GM12878 (cell line): ENCODE measurements around the gene TDRD9. TPM values are rescaled to one million over a fixed set of nuclear protein-coding genes. Genes with fewer than 3 reads are reported as not detected.

ENCODE experiments used
- ATAC-seq: fragments of 200-7000 bp; cut with Tn5 transposase; 3 replicates; pipeline ENCODE4 v1.9.1; 2020; ENCODE audit warnings: mild to moderate bottlenecking, moderate library complexity
- BruUV-seq: library from RNA; stranded (reverse); fragments of 400-500 nt; replicated peaks from 2 replicates; lab custom pipeline; 2021; lab: Mats Ljungman, UMichigan
- CTCF ChIA-PET: fragments of 300-600 bp; sonication (Branson Sonifier 250); formaldehyde crosslinking; extraction: SDS; loops from one replicate; lab custom pipeline; 2021; ENCODE audit warnings: inconsistent platforms; lab: Yijun Ruan, JAX
- POLR2A ChIA-PET: fragments of 350-600 bp; formaldehyde crosslinking; extraction: SDS; loops from one replicate; lab custom pipeline; 2021; ENCODE audit warnings: inconsistent platforms; lab: Charles Lee
- RAD21 ChIA-PET: fragments of 300-600 bp; sonication (Branson Sonifier 250); formaldehyde crosslinking; loops from one replicate; lab custom pipeline; 2023; ENCODE audit warnings: antibody characterized with exemption; ENCODE audit not compliant: unreplicated experiment; lab: Charles Lee
- SMC1A ChIA-PET: fragments of 300-600 bp; sonication (Branson Sonifier 250); formaldehyde crosslinking; loops from one replicate; lab custom pipeline; 2023; ENCODE audit not compliant: unreplicated experiment, uncharacterized antibody; lab: Charles Lee
- DNase-seq: peaks from one replicate; pipeline ENCODE4 v3.0.0-alpha.2; 2011; ENCODE audit warnings: low read depth, low spot score
- FAIRE-seq: peaks from 3 replicates; lab custom pipeline; 2011; peaks lifted over from hg19 to GRCh38; lab: Jason Lieb, UNC
- H2AFZ ChIP-seq: 2 replicates; pipeline ENCODE4 v1.6.0; 2011; ENCODE audit warnings: low read depth, low read length, control low read depth; ENCODE audit not compliant: control insufficient read depth
- H3K27ac ChIP-seq: 2 replicates; pipeline ENCODE4 v1.5.1; 2011; ENCODE audit warnings: control low read depth; ENCODE audit not compliant: control insufficient read depth, insufficient read depth
- H3K27me3 ChIP-seq, 2 experiments: replicated peaks in 1 of 2; 2 replicates each; pipeline versions ENCODE4 v1.6.0 to v1.6.1; 2011; ENCODE audit warnings: low read length in 1 of 2; ENCODE audit not compliant: control insufficient read depth in 2 of 2, insufficient read depth in 2 of 2
- H3K36me3 ChIP-seq, 2 experiments: 2 replicates each; pipeline ENCODE4 v1.5.1; 2011; ENCODE audit warnings: low read length in 1 of 2; ENCODE audit not compliant: control insufficient read depth in 2 of 2, insufficient read depth in 2 of 2
- H3K4me1 ChIP-seq: 2 replicates; pipeline ENCODE4 v1.6.1; 2011; ENCODE audit warnings: mild to moderate bottlenecking, low read length, moderate library complexity, mixed read lengths; ENCODE audit not compliant: control insufficient read depth, insufficient read depth
- H3K4me2 ChIP-seq: 2 replicates; pipeline ENCODE4 v1.6.0; 2011; ENCODE audit warnings: control low read depth; ENCODE audit not compliant: control insufficient read depth, insufficient read depth
- H3K4me3 ChIP-seq: fragments of 200-600 bp; sonication (generic); 2 replicates; pipeline ENCODE4 v1.5.1; 2016
- H3K79me2 ChIP-seq: 2 replicates; pipeline ENCODE4 v1.6.0; 2011; ENCODE audit warnings: low read length; ENCODE audit not compliant: control insufficient read depth, insufficient read depth
- H3K9ac ChIP-seq: 2 replicates; pipeline ENCODE4 v1.8.0; 2011; ENCODE audit warnings: low read length, control low read depth, mixed read lengths; ENCODE audit not compliant: control insufficient read depth, insufficient read depth
- H3K9me3 ChIP-seq: replicated peaks from 3 replicates; pipeline ENCODE4 v1.5.1; 2011; ENCODE audit warnings: mild to moderate bottlenecking, low read length; ENCODE audit not compliant: control insufficient read depth, insufficient read depth
- H4K20me1 ChIP-seq: 2 replicates; pipeline ENCODE4 v1.6.0; 2011; ENCODE audit not compliant: control insufficient read depth, insufficient read depth
- BRCA1 ChIP-seq: IDR thresholded peaks from 2 replicates; pipeline ENCODE4 v1.6.1; 2011; ENCODE audit warnings: low read depth, low read length, improper control_type of control experiment
- CREM ChIP-seq: IDR thresholded peaks from 2 replicates; pipeline ENCODE4 v1.6.1; 2014; ENCODE audit warnings: antibody characterized with exemption, low read depth
- DPF2 ChIP-seq: fragments of 450-650 bp; IDR thresholded peaks from 2 replicates; pipeline ENCODE4 v1.6.1; 2017; ENCODE audit warnings: mild to moderate bottlenecking
- EGR1 ChIP-seq, 2 experiments: IDR thresholded peaks; 1 replicate in 1 of 2; 2 replicates in 1 of 2; pipeline ENCODE4 v1.6.1; 2011 to 2012; ENCODE audit warnings: low read depth in 2 of 2, low read length in 2 of 2, borderline replicate concordance in 1 of 2, mild to moderate bottlenecking in 1 of 2, moderate library complexity in 1 of 2
- HDGF ChIP-seq: fragments of 450-650 bp; IDR thresholded peaks from 2 replicates; pipeline ENCODE4 v1.6.1; 2016; ENCODE audit warnings: antibody characterized with exemption
- KDM1A ChIP-seq: fragments of 200-600 bp; sonication (generic); IDR thresholded peaks from 2 replicates; pipeline ENCODE4 v1.6.1; 2016; ENCODE audit warnings: borderline replicate concordance
- MTA2 ChIP-seq: fragments of 450-650 bp; IDR thresholded peaks from 2 replicates; pipeline ENCODE4 v1.6.1; 2016; ENCODE audit warnings: low read depth, mild to moderate bottlenecking, moderate library complexity
- MXI1 ChIP-seq: fragments of 150-350 bp; IDR thresholded peaks from 2 replicates; pipeline ENCODE4 v1.6.1; 2011; ENCODE audit warnings: low read depth, mild to moderate bottlenecking, inconsistent platforms, low read length, improper control_type of control experiment
- MYB ChIP-seq: fragments of 150-350 bp; IDR thresholded peaks from 2 replicates; pipeline ENCODE4 v1.6.1; 2014; ENCODE audit warnings: mild to moderate bottlenecking, low read depth, low read length, borderline replicate concordance
- NRF1 ChIP-seq: conservative IDR thresholded peaks from 2 replicates; pipeline ENCODE4 v1.6.1; 2011; ENCODE audit warnings: mild to moderate bottlenecking, low read depth, low read length, improper control_type of control experiment
- RAD51 ChIP-seq: fragments of 450-650 bp; IDR thresholded peaks from 2 replicates; pipeline ENCODE4 v1.6.1; 2016; ENCODE audit warnings: moderate library complexity, mild to moderate bottlenecking, inconsistent platforms
- RB1 ChIP-seq: fragments of 450-650 bp; formaldehyde crosslinking; IDR thresholded peaks from 2 replicates; pipeline ENCODE4 v1.6.1; 2017; ENCODE audit warnings: mild to moderate bottlenecking, borderline replicate concordance
- SRF ChIP-seq, 2 experiments: IDR thresholded peaks; 2 replicates each; pipeline ENCODE4 v1.6.1; 2011; ENCODE audit warnings: low read depth in 2 of 2, low read length in 2 of 2, mild to moderate bottlenecking in 1 of 2, moderate library complexity in 1 of 2
- TAF1 ChIP-seq: IDR thresholded peaks from 2 replicates; pipeline ENCODE4 v1.6.1; 2011; ENCODE audit warnings: mild to moderate bottlenecking, low read depth, low read length, borderline replicate concordance
- ZNF384 ChIP-seq: IDR thresholded peaks from 2 replicates; pipeline ENCODE4 v1.6.1; 2012; ENCODE audit warnings: low read depth, mild to moderate bottlenecking, low read length, improper control_type of control experiment, borderline replicate concordance
- WGBS: methylation state at CpG from one replicate; pipeline ENCODE4 v1.1.6; 2016; ENCODE audit warnings: low lambda C conversion rate; ENCODE audit not compliant: insufficient replicate concordance, insufficient coverage; ENCODE audit errors: missing lambda C conversion rate; 5-methylcytosine and 5-hydroxymethylcytosine counted together
- in situ Hi-C: fragments of 300-500 bp; cut with MboI; formaldehyde crosslinking; loops from 9 replicates; pipeline ENCODE4 v1.14.3; 2018; ENCODE audit warnings: mixed read lengths
- intact Hi-C: fragments of 100-400 bp; cut with micrococcal nuclease; formaldehyde crosslinking; loops from one replicate; pipeline ENCODE4 v1.14.2; 2022; ENCODE audit not compliant: unreplicated experiment
- polyA plus RNA-seq, 11 experiments: library from polyadenylated mRNA; depleted of rRNA in 4 of 11; unstranded in 6 of 11; stranded (reverse) in 5 of 11; fragments of >200 nt; fragmentation: Nextera tagmentation in 4 of 11; fragmentation: Illumina TruSeq in 1 of 11; extraction: Ambion mirVana in 4 of 11; extraction: Trizol in 1 of 11; gene quantifications; 1 replicate in 1 of 11; 2 replicates in 10 of 11; pipeline versions ENCODE4 v1.2.1 to v1.2.3, GENCODE V29; 2011 to 2016; ENCODE audit warnings: inconsistent platforms in 2 of 11, missing spikeins in 2 of 11, low read depth in 1 of 11
- total RNA-seq, 4 experiments: library from RNA; depleted of rRNA in 3 of 4; stranded (reverse); fragments of >200 nt in 3 of 4; fragmentation: Illumina TruSeq in 1 of 4; extraction: Trizol in 1 of 4; gene quantifications; 2 replicates each; pipeline versions ENCODE4 v1.2.1 to v1.2.3, GENCODE V29; 2013 to 2021
- TF ChIP-seq, protein P1 (sequence below): fragments of 450-650 bp; IDR thresholded peaks from 2 replicates; pipeline ENCODE4 v1.6.1; 2016; ENCODE audit warnings: mild to moderate bottlenecking
- TF ChIP-seq, protein P2 (sequence below): IDR thresholded peaks from 2 replicates; pipeline ENCODE4 v1.6.1; 2012; ENCODE audit warnings: low read depth, low read length, improper control_type of control experiment

TDRD9 gene
- total and polyA plus RNA-seq, 10 of the 15 experiments (the other 5 are each of a cell fraction or from before 2014, with no cell fraction given): 0.12 TPM; not detected in 9

GRCh38 chr14:104096318-104096717, 168.1 kb downstream of the TDRD9 start:
- no TSS peak for BruUV-seq
- H3K27ac ChIP-seq: no peak overlapping the region
- in situ Hi-C loops (no loop called here), intact Hi-C loops (no loop called here)
- no peaks in the 10 kb centered on the region for H3K4me1 ChIP-seq
- ChIA-PET SMC1A (no interaction called here), POLR2A (no interaction called here), CTCF (interaction anchor here (0.9 kb wide), 1 partner anchor 19 kb away, joined by 4 read pairs; no protein-coding TSS in a partner anchor), RAD21 (no interaction called here)
- no peak overlapping the region for H3K4me2 ChIP-seq
- WGBS: 28% methylated on average over 14 of the region's 14 CpGs
- 0 out of 4 replicates have a peak, but pooled peaks cover 0 to 1% of the 10 kb centered on the region in 2 experiments for H3K27me3 ChIP-seq
- H3K36me3 ChIP-seq: no peaks in the 10 kb centered on the region
- H3K79me2 ChIP-seq: no peaks in the 10 kb centered on the region
- ATAC-seq: no peak
- no peak overlapping the region for H3K4me3 ChIP-seq
- DNase-seq: no peak
- no peak overlapping the region for H2AFZ ChIP-seq
- TF ChIP-seq, protein P1, sequence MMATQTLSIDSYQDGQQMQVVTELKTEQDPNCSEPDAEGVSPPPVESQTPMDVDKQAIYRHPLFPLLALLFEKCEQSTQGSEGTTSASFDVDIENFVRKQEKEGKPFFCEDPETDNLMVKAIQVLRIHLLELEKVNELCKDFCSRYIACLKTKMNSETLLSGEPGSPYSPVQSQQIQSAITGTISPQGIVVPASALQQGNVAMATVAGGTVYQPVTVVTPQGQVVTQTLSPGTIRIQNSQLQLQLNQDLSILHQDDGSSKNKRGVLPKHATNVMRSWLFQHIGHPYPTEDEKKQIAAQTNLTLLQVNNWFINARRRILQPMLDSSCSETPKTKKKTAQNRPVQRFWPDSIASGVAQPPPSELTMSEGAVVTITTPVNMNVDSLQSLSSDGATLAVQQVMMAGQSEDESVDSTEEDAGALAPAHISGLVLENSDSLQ: no peak
- TF ChIP-seq MXI1: no peak
- TF ChIP-seq SRF (IDR thresholded peaks at IDR 0.05; ENCODE audit: low read depth in 2 of 2, low read length in 2 of 2): no peak
- TF ChIP-seq RB1: no peak
- no peak for TF ChIP-seq MYB
- TF ChIP-seq BRCA1: no peak
- TF ChIP-seq CREM: no peak
- no peak for TF ChIP-seq DPF2
- no peak for TF ChIP-seq EGR1 (IDR thresholded peaks at IDR 0.05; ENCODE audit: borderline replicate concordance in 1 of 2, low read depth in 2 of 2, low read length in 2 of 2)
- no peak for TF ChIP-seq HDGF
- no peak for TF ChIP-seq ZNF384
- no peak for TF ChIP-seq MTA2
- no peak for TF ChIP-seq RAD51
- no peak for TF ChIP-seq KDM1A
- TF ChIP-seq, protein P2, sequence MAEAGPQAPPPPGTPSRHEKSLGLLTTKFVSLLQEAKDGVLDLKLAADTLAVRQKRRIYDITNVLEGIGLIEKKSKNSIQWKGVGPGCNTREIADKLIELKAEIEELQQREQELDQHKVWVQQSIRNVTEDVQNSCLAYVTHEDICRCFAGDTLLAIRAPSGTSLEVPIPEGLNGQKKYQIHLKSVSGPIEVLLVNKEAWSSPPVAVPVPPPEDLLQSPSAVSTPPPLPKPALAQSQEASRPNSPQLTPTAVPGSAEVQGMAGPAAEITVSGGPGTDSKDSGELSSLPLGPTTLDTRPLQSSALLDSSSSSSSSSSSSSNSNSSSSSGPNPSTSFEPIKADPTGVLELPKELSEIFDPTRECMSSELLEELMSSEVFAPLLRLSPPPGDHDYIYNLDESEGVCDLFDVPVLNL: no peak
- TF ChIP-seq TAF1: no peak
- no peak for TF ChIP-seq NRF1
- no peaks in the 10 kb centered on the region for H3K9me3 ChIP-seq
- FAIRE-seq: no peak
- H4K20me1 ChIP-seq: no peaks in the 10 kb centered on the region
- H3K9ac ChIP-seq: no peak overlapping the region
